HepG2 (cell line): ENCODE results near the gene TMEM209. TPM values are rescaled to one million over a fixed set of nuclear protein-coding genes. Genes with fewer than 3 reads are reported as not detected.

ENCODE experiments used
- BORCS8-MEF2B ChIP-seq: sonication (generic); formaldehyde crosslinking; IDR thresholded peaks from 2 replicates; pipeline ENCODE4 v1.8.0; 2022; ENCODE audit warnings: mild to moderate bottlenecking, missing genetic modification reagents
- CBFB ChIP-seq: sonication (generic); formaldehyde crosslinking; IDR thresholded peaks from 2 replicates; pipeline ENCODE4 v1.4.0; 2020; ENCODE audit warnings: missing genetic modification reagents
- ETV5 ChIP-seq: IDR thresholded peaks from 2 replicates; pipeline ENCODE4 v1.6.1; 2018; ENCODE audit warnings: missing biosample characterization, missing genetic modification reagents, inconsistent platforms, borderline replicate concordance
- KDM5A ChIP-seq: fragments of 200-600 bp; sonication (generic); IDR thresholded peaks from 2 replicates; pipeline ENCODE4 v1.7.0; 2018; ENCODE audit warnings: antibody characterized with exemption, mild to moderate bottlenecking, low read length, borderline replicate concordance
- NR2C2 ChIP-seq: sonication (generic); formaldehyde crosslinking; IDR thresholded peaks from 2 replicates; pipeline ENCODE4 v1.4.0; 2020; ENCODE audit warnings: missing genetic modification reagents, mild to moderate bottlenecking, moderate library complexity, borderline replicate concordance
- SYNCRIP ChIP-seq: fragments of 200-400 bp; formaldehyde crosslinking; IDR thresholded peaks from 2 replicates; pipeline ENCODE4 v1.6.1; 2018; ENCODE audit warnings: mild to moderate bottlenecking, low read depth, low read length; ENCODE audit not compliant: insufficient read depth
- ZBTB20 ChIP-seq: sonication (generic); formaldehyde crosslinking; IDR thresholded peaks from 2 replicates; pipeline ENCODE4 v1.8.1; 2023; ENCODE audit warnings: missing genetic modification reagents, low read depth, mild to moderate bottlenecking, borderline replicate concordance
- ZNF143 ChIP-seq: sonication (generic); formaldehyde crosslinking; IDR thresholded peaks from 2 replicates; pipeline ENCODE4 v1.4.0; 2020; ENCODE audit warnings: missing genetic modification reagents
- ZNF557 ChIP-seq: sonication (generic); formaldehyde crosslinking; IDR thresholded peaks from 2 replicates; pipeline ENCODE4 v1.4.0; 2020; ENCODE audit warnings: missing genetic modification reagents
- ZSCAN30 ChIP-seq: sonication (generic); formaldehyde crosslinking; IDR thresholded peaks from 2 replicates; pipeline ENCODE4 v1.5.0; 2020; ENCODE audit warnings: mild to moderate bottlenecking, missing genetic modification reagents
- polyA plus RNA-seq, 8 experiments: library from polyadenylated mRNA; depleted of rRNA in 3 of 8; stranded (reverse) in 7 of 8; unstranded in 1 of 8; fragments of >200 nt; fragmentation: Illumina TruSeq in 4 of 8; extraction: Trizol in 4 of 8; gene quantifications; 2 replicates each; pipeline versions ENCODE4 v1.2.1 to v1.2.3, GENCODE V29; 2011 to 2016; ENCODE audit warnings: low read depth in 4 of 8, missing spikeins in 1 of 8, mixed read lengths in 1 of 8; ENCODE audit not compliant: insufficient read depth in 1 of 8
- total RNA-seq, 5 experiments: library from RNA; depleted of rRNA; stranded (reverse); fragments of >200 nt; fragmentation: Illumina TruSeq; extraction: Trizol; gene quantifications; 2 replicates each; pipeline ENCODE4 v1.2.3, GENCODE V29; 2016; ENCODE audit warnings: low read depth in 1 of 5
- TF ChIP-seq, protein P1 (sequence below): sonication (generic); formaldehyde crosslinking; IDR thresholded peaks from 2 replicates; pipeline ENCODE4 v1.5.1; 2020; ENCODE audit warnings: mild to moderate bottlenecking, missing genetic modification reagents, borderline replicate concordance
- TF ChIP-seq, protein P2 (sequence below): sonication (generic); formaldehyde crosslinking; IDR thresholded peaks from 2 replicates; pipeline ENCODE4 v1.8.0; 2023; ENCODE audit warnings: mild to moderate bottlenecking, missing genetic modification reagents
- TF ChIP-seq, protein P3 (sequence below): sonication (generic); formaldehyde crosslinking; IDR thresholded peaks from 2 replicates; pipeline ENCODE4 v1.4.0; 2020; ENCODE audit warnings: missing genetic modification reagents
- TF ChIP-seq, protein P4 (sequence below): sonication (generic); formaldehyde crosslinking; IDR thresholded peaks from 2 replicates; pipeline ENCODE4 v1.9.0; 2021; ENCODE audit warnings: mild to moderate bottlenecking, missing genetic modification reagents

TMEM209 gene
- total and polyA plus RNA-seq, 2 of the 13 experiments (the other 11 are each of a cell fraction or from before 2014, with no cell fraction given): 14.5 to 15.6 TPM

DNA sequence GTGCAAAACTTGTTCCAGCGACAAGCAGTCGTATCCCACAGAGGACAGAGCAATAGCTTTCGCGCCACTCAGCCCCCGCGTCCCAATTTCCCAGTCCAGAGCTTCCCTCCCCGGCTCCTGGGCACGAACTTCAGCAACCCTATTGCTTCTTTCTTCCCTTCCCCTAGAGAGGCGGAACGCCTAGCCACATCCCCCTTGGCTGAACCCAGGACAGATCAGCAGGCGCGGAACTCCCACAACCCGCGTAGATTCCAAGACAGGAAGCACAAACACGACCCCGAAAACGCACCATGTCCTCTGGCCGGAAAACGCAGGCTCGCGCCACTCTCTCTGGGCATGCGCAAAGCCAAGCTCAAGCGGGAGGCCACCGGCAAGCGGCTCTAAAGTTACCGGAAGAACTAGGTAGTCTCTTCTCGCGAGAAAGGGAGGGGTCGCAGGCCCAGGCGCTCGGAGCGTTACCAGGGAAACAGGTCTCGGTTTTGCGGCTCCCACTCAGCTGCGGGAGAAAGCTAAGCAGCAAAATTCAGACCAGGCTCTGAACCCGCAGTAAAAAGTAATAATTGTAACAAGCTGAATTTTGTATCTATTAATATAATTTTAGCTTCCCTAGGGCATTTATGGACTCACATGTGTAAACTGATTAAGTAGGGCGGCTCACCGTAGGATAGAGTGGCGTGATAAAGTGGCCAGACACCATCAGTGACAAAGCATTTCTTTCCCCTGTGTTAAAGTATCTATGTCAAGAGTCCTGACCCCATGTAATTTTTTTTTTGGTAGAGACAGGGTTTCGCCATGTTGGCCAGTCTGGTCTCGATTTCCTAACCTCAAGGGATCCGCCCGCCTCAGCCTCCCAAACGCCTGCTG is at the start of gene TMEM209 (continued):
- TF ChIP-seq ZBTB20 (CRISPR knock-in tag) (no peak), NR2C2 (CRISPR knock-in tag) (peak; percentile 99), SYNCRIP (no peak), BORCS8-MEF2B (CRISPR knock-in tag) (peak; percentile 68), ZSCAN30 (CRISPR knock-in tag) (no peak), KDM5A (peak; percentile 82), CBFB (CRISPR knock-in tag) (no peak), ZNF143 (CRISPR knock-in tag) (no peak), ZNF557 (CRISPR knock-in tag) (no peak), ETV5 (CRISPR knock-in tag) (peak; percentile 78)
- TF ChIP-seq, protein P1, sequence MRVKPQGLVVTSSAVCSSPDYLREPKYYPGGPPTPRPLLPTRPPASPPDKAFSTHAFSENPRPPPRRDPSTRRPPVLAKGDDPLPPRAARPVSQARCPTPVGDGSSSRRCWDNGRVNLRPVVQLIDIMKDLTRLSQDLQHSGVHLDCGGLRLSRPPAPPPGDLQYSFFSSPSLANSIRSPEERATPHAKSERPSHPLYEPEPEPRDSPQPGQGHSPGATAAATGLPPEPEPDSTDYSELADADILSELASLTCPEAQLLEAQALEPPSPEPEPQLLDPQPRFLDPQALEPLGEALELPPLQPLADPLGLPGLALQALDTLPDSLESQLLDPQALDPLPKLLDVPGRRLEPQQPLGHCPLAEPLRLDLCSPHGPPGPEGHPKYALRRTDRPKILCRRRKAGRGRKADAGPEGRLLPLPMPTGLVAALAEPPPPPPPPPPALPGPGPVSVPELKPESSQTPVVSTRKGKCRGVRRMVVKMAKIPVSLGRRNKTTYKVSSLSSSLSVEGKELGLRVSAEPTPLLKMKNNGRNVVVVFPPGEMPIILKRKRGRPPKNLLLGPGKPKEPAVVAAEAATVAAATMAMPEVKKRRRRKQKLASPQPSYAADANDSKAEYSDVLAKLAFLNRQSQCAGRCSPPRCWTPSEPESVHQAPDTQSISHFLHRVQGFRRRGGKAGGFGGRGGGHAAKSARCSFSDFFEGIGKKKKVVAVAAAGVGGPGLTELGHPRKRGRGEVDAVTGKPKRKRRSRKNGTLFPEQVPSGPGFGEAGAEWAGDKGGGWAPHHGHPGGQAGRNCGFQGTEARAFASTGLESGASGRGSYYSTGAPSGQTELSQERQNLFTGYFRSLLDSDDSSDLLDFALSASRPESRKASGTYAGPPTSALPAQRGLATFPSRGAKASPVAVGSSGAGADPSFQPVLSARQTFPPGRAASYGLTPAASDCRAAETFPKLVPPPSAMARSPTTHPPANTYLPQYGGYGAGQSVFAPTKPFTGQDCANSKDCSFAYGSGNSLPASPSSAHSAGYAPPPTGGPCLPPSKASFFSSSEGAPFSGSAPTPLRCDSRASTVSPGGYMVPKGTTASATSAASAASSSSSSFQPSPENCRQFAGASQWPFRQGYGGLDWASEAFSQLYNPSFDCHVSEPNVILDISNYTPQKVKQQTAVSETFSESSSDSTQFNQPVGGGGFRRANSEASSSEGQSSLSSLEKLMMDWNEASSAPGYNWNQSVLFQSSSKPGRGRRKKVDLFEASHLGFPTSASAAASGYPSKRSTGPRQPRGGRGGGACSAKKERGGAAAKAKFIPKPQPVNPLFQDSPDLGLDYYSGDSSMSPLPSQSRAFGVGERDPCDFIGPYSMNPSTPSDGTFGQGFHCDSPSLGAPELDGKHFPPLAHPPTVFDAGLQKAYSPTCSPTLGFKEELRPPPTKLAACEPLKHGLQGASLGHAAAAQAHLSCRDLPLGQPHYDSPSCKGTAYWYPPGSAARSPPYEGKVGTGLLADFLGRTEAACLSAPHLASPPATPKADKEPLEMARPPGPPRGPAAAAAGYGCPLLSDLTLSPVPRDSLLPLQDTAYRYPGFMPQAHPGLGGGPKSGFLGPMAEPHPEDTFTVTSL (CRISPR knock-in tag): no peak
- TF ChIP-seq, protein P2, sequence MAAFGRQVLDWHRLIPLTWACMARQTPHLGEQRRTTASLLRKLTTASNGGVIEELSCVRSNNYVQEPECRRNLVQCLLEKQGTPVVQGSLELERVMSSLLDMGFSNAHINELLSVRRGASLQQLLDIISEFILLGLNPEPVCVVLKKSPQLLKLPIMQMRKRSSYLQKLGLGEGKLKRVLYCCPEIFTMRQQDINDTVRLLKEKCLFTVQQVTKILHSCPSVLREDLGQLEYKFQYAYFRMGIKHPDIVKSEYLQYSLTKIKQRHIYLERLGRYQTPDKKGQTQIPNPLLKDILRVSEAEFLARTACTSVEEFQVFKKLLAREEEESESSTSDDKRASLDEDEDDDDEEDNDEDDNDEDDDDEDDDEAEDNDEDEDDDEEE (CRISPR knock-in tag): no peak
- TF ChIP-seq, protein P3, sequence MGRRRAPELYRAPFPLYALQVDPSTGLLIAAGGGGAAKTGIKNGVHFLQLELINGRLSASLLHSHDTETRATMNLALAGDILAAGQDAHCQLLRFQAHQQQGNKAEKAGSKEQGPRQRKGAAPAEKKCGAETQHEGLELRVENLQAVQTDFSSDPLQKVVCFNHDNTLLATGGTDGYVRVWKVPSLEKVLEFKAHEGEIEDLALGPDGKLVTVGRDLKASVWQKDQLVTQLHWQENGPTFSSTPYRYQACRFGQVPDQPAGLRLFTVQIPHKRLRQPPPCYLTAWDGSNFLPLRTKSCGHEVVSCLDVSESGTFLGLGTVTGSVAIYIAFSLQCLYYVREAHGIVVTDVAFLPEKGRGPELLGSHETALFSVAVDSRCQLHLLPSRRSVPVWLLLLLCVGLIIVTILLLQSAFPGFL (CRISPR knock-in tag): no peak
- TF ChIP-seq, protein P4, sequence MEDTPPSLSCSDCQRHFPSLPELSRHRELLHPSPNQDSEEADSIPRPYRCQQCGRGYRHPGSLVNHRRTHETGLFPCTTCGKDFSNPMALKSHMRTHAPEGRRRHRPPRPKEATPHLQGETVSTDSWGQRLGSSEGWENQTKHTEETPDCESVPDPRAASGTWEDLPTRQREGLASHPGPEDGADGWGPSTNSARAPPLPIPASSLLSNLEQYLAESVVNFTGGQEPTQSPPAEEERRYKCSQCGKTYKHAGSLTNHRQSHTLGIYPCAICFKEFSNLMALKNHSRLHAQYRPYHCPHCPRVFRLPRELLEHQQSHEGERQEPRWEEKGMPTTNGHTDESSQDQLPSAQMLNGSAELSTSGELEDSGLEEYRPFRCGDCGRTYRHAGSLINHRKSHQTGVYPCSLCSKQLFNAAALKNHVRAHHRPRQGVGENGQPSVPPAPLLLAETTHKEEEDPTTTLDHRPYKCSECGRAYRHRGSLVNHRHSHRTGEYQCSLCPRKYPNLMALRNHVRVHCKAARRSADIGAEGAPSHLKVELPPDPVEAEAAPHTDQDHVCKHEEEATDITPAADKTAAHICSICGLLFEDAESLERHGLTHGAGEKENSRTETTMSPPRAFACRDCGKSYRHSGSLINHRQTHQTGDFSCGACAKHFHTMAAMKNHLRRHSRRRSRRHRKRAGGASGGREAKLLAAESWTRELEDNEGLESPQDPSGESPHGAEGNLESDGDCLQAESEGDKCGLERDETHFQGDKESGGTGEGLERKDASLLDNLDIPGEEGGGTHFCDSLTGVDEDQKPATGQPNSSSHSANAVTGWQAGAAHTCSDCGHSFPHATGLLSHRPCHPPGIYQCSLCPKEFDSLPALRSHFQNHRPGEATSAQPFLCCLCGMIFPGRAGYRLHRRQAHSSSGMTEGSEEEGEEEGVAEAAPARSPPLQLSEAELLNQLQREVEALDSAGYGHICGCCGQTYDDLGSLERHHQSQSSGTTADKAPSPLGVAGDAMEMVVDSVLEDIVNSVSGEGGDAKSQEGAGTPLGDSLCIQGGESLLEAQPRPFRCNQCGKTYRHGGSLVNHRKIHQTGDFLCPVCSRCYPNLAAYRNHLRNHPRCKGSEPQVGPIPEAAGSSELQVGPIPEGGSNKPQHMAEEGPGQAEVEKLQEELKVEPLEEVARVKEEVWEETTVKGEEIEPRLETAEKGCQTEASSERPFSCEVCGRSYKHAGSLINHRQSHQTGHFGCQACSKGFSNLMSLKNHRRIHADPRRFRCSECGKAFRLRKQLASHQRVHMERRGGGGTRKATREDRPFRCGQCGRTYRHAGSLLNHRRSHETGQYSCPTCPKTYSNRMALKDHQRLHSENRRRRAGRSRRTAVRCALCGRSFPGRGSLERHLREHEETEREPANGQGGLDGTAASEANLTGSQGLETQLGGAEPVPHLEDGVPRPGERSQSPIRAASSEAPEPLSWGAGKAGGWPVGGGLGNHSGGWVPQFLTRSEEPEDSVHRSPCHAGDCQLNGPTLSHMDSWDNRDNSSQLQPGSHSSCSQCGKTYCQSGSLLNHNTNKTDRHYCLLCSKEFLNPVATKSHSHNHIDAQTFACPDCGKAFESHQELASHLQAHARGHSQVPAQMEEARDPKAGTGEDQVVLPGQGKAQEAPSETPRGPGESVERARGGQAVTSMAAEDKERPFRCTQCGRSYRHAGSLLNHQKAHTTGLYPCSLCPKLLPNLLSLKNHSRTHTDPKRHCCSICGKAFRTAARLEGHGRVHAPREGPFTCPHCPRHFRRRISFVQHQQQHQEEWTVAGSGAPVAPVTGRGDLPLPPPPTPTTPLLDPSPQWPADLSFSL (CRISPR knock-in tag): no peak
